IMR-90 (cell line): Measurements from ENCODE around the gene GSK3B. TPM values are rescaled to one million over a fixed set of nuclear protein-coding genes. Genes with fewer than 3 reads are reported as not detected.

Experiments used
- ATAC-seq: fragments of 200-7000 bp; cut with Tn5 transposase; 2 replicates; pipeline ENCODE4 v1.9.1; 2020; ENCODE audit warnings: low read depth, mild to moderate bottlenecking, moderate library complexity
- BruUV-seq: library from RNA; stranded (reverse); fragments of 400-500 nt; replicated peaks from 2 replicates; lab custom pipeline; 2021; lab: Mats Ljungman, UMichigan
- CTCF ChIA-PET: fragments of 300-600 bp; formaldehyde crosslinking; extraction: SDS; loops from one replicate; lab custom pipeline; 2021; ENCODE audit warnings: antibody characterized with exemption; lab: Yijun Ruan, JAX
- POLR2A ChIA-PET: fragments of 300-600 bp; sonication (Branson Sonifier 250); formaldehyde crosslinking; loops from one replicate; lab custom pipeline; 2022; ENCODE audit warnings: antibody characterized with exemption; ENCODE audit not compliant: unreplicated experiment; lab: Charles Lee
- DNase-seq: peaks from one replicate; pipeline ENCODE4 v3.0.0; 2013
- H2AFZ ChIP-seq: replicated peaks from 2 replicates; pipeline ENCODE3; 2013; ENCODE audit warnings: low read length, mild to moderate bottlenecking; ENCODE audit not compliant: poor library complexity
- H2AK5ac ChIP-seq: 2 replicates; pipeline ENCODE4 v1.6.1; 2013; ENCODE audit warnings: low read depth, low read length, inconsistent platforms
- H2AK9ac ChIP-seq: replicated peaks from 2 replicates; pipeline ENCODE3; 2013; ENCODE audit warnings: mild to moderate bottlenecking, low read depth, low read length, moderate library complexity; ENCODE audit not compliant: poor library complexity
- H2BK120ac ChIP-seq: 2 replicates; pipeline ENCODE4 v1.6.1; 2013; ENCODE audit warnings: low read depth, low read length, inconsistent platforms
- H2BK15ac ChIP-seq: 3 replicates; pipeline ENCODE4 v1.6.1; 2013; ENCODE audit warnings: low read depth, low read length, inconsistent platforms
- H2BK20ac ChIP-seq: 2 replicates; pipeline ENCODE4 v1.6.1; 2013; ENCODE audit warnings: low read depth, mild to moderate bottlenecking, inconsistent platforms, low read length, moderate library complexity
- H2BK5ac ChIP-seq: 2 replicates; pipeline ENCODE4 v1.6.1; 2013; ENCODE audit warnings: mild to moderate bottlenecking, low read depth, low read length, inconsistent platforms; ENCODE audit not compliant: poor library complexity, severe bottlenecking
- H3K14ac ChIP-seq: replicated peaks from 2 replicates; pipeline ENCODE4 v1.6.1; 2013; ENCODE audit warnings: low read depth, low read length, inconsistent platforms
- H3K18ac ChIP-seq: 2 replicates; pipeline ENCODE4 v1.6.1; 2013; ENCODE audit warnings: low read depth, low read length, control low read depth
- H3K23ac ChIP-seq: 2 replicates; pipeline ENCODE4 v1.6.1; 2013; ENCODE audit warnings: low read depth, low read length, inconsistent platforms
- H3K27ac ChIP-seq: 2 replicates; pipeline ENCODE4 v1.5.1; 2013; ENCODE audit warnings: mild to moderate bottlenecking, control low read depth, low read length; ENCODE audit not compliant: insufficient read depth
- H3K27me3 ChIP-seq: 2 replicates; pipeline ENCODE4 v1.6.1; 2013; ENCODE audit warnings: low read length; ENCODE audit not compliant: control insufficient read depth, insufficient read depth
- H3K36me3 ChIP-seq: 2 replicates; pipeline ENCODE4 v1.6.1; 2013; ENCODE audit warnings: low read length, mixed read lengths; ENCODE audit not compliant: control insufficient read depth, insufficient read depth
- H3K4ac ChIP-seq: 2 replicates; pipeline ENCODE4 v1.6.1; 2013; ENCODE audit warnings: low read depth, low read length, inconsistent platforms
- H3K4me1 ChIP-seq: 2 replicates; pipeline ENCODE4 v1.6.1; 2013; ENCODE audit warnings: low read length, mixed read lengths; ENCODE audit not compliant: control insufficient read depth, insufficient read depth
- H3K4me2 ChIP-seq: 2 replicates; pipeline ENCODE4 v1.6.1; 2013; ENCODE audit warnings: low read depth, mild to moderate bottlenecking, control low read depth, low read length, moderate library complexity
- H3K4me3 ChIP-seq: 2 replicates; pipeline ENCODE4 v1.5.1; 2013; ENCODE audit warnings: low read depth, mild to moderate bottlenecking, control low read depth, low read length, moderate library complexity; ENCODE audit not compliant: insufficient read depth
- H3K56ac ChIP-seq: 2 replicates; pipeline ENCODE4 v1.6.1; 2013; ENCODE audit warnings: low read length, inconsistent platforms; ENCODE audit not compliant: insufficient read depth; ENCODE audit errors: extremely low read depth
- H3K79me1 ChIP-seq, 2 experiments: 2 replicates each; pipeline ENCODE4 v1.6.1; 2013; ENCODE audit warnings: low read length in 2 of 2, inconsistent platforms in 1 of 2, low read depth in 1 of 2
- H3K9ac ChIP-seq: 2 replicates; pipeline ENCODE4 v1.6.1; 2013; ENCODE audit warnings: low read depth, low read length, control low read depth
- H3K9me1 ChIP-seq: 2 replicates; pipeline ENCODE4 v1.6.1; 2013; ENCODE audit warnings: low read length, inconsistent platforms; ENCODE audit not compliant: insufficient read depth
- H3K9me3 ChIP-seq: 2 replicates; pipeline ENCODE4 v1.6.1; 2013; ENCODE audit warnings: low read length; ENCODE audit not compliant: control insufficient read depth, insufficient read depth
- H4K20me1 ChIP-seq: 2 replicates; pipeline ENCODE4 v1.6.1; 2013; ENCODE audit warnings: low read length, inconsistent platforms; ENCODE audit not compliant: insufficient read depth
- H4K5ac ChIP-seq: 2 replicates; pipeline ENCODE4 v1.6.1; 2013; ENCODE audit warnings: mild to moderate bottlenecking, low read depth, low read length, control low read depth
- H4K8ac ChIP-seq, 2 experiments: 2 replicates each; pipeline ENCODE4 v1.6.1; 2013; ENCODE audit warnings: low read depth in 2 of 2, low read length in 2 of 2, control low read depth in 1 of 2, inconsistent platforms in 1 of 2
- H4K91ac ChIP-seq: 2 replicates; pipeline ENCODE4 v1.6.1; 2013; ENCODE audit warnings: low read depth, low read length, inconsistent platforms; ENCODE audit not compliant: insufficient read depth
- CHD1 ChIP-seq: IDR thresholded peaks from 2 replicates; pipeline ENCODE4 v1.6.1; 2012; ENCODE audit warnings: low read depth, low read length, improper control_type of control experiment
- CTCF ChIP-seq: conservative IDR thresholded peaks from 2 replicates; pipeline ENCODE4 v1.5.1; 2012; ENCODE audit warnings: mild to moderate bottlenecking, low read depth, low read length, improper control_type of control experiment
- NFE2L2 ChIP-seq: fragments of 150-350 bp; IDR thresholded peaks from 2 replicates; pipeline ENCODE4 v1.6.1; 2016; ENCODE audit warnings: low read depth, mild to moderate bottlenecking, low read length
- RFX5 ChIP-seq: IDR thresholded peaks from 2 replicates; pipeline ENCODE4 v1.8.0; 2012; ENCODE audit warnings: low read depth, mild to moderate bottlenecking, low read length, moderate library complexity
- WGBS, 2 experiments: methylation state at CpG; one replicate each; pipeline versions ENCODE4 v1.1.5 to v1.1.7; 2013; ENCODE audit warnings: missing lambda C conversion rate in 2 of 2; ENCODE audit not compliant: insufficient read length in 1 of 2; ENCODE audit errors: extremely low coverage in 2 of 2; 5-methylcytosine and 5-hydroxymethylcytosine counted together
- dilution Hi-C: fragments of 300-500 bp; cut with HindIII; formaldehyde crosslinking; loops from one replicate; pipeline ENCODE4 v1.14.3; 2018; ENCODE audit warnings: low sequenced_read_pairs; ENCODE audit not compliant: unreplicated experiment
- in situ Hi-C: fragments of 300-500 bp; cut with MboI; formaldehyde crosslinking; loops from 3 replicates; pipeline ENCODE4 v1.14.3; 2019; ENCODE audit warnings: low sequenced_read_pairs, inconsistent platforms, mixed read lengths
- intact Hi-C: fragments of 100-400 bp; cut with micrococcal nuclease; formaldehyde crosslinking; loops from 2 replicates; pipeline ENCODE4 v1.10.0; 2022
- polyA plus RNA-seq, 3 experiments: library from polyadenylated mRNA; depleted of rRNA; stranded (reverse); fragments of >200 nt; gene quantifications; 2 replicates each; pipeline ENCODE4 v1.2.3, GENCODE V29; 2012; ENCODE audit warnings: low replicate concordance in 1 of 3
- total RNA-seq: library from RNA; depleted of rRNA; stranded (reverse); fragments of >200 nt; gene quantifications from 2 replicates; pipeline ENCODE4 v1.2.3, GENCODE V29; 2012

The GSK3B gene
- total and polyA plus RNA-seq, 2 of the 4 experiments (the other 2 are of a cell fraction), result 19.2 to 33.2 TPM

GRCh38 chr3:119871571-119871970 lies 222.7 kb downstream of the GSK3B start:
- H2BK20ac ChIP-seq, result no peak overlapping the region
- in situ Hi-C loops, result no loop called here
- no peak overlapping the region for H3K18ac ChIP-seq
- no peak overlapping the region for H3K4me2 ChIP-seq
- ATAC-seq (no peak), DNase-seq (no peak)
- H3K9me3 ChIP-seq, result no peaks in the 10 kb centered on the region
- no peaks in the 10 kb centered on the region for H4K20me1 ChIP-seq
- TF ChIP-seq CTCF (no peak), NFE2L2 (no peak), CHD1 (no peak), RFX5 (no peak)
- H3K27me3 ChIP-seq, result no peaks in the 10 kb centered on the region
- no peak overlapping the region for H3K56ac ChIP-seq
- no TSS peak for BruUV-seq
- no peak overlapping the region for H2BK120ac ChIP-seq
- H2BK15ac ChIP-seq, result no peak overlapping the region
- intact Hi-C loops, result no loop called here
- H4K91ac ChIP-seq, result no peak overlapping the region
- no peak overlapping the region for H2AFZ ChIP-seq
- no peak overlapping the region for H3K4me3 ChIP-seq
- H3K14ac ChIP-seq, result no peak overlapping the region
- H2AK5ac ChIP-seq, result no peak overlapping the region
- peaks cover 5 to 9% of the 10 kb centered on the region in 2 experiments; a peak in 2 of 4 replicates for H3K79me1 ChIP-seq
- H3K4ac ChIP-seq, result no peak overlapping the region
- WGBS, 2 experiments, result no CpG with 5 or more reads among the region's 1 CpG
- no peak overlapping the region for H2AK9ac ChIP-seq
- POLR2A ChIA-PET, result no interaction called here
- H3K9ac ChIP-seq, result no peak overlapping the region
- H3K9me1 ChIP-seq, result no peaks in the 10 kb centered on the region
- no peak overlapping the region for H4K8ac ChIP-seq
- H3K4me1 ChIP-seq, result no peaks in the 10 kb centered on the region
- H3K36me3 ChIP-seq, result 0 out of 2 replicates have a peak, but pooled peaks cover 1% of the 10 kb centered on the region
- no peak overlapping the region for H2BK5ac ChIP-seq
- no peak overlapping the region for H3K23ac ChIP-seq
- no peak overlapping the region for H4K5ac ChIP-seq
- no peak overlapping the region for H3K27ac ChIP-seq
- dilution Hi-C loops, result no loop called here
- CTCF ChIA-PET, result no interaction called here
